RWPE2 (cell line): Measurements from ENCODE around the gene ABHD1.

ENCODE experiments used
- ATAC-seq: fragments of 200-7000 bp; cut with Tn5 transposase; 3 replicates; pipeline ENCODE4 v1.9.1; 2021; ENCODE audit warnings: low read depth
- DNase-seq: peaks from one replicate; pipeline ENCODE4 v3.0.0-alpha.2; 2020; ENCODE audit warnings: low spot score
- H3K27ac ChIP-seq: fragments of 450-650 bp; 2 replicates; pipeline ENCODE4 v1.5.1; 2017; ENCODE audit warnings: mild to moderate bottlenecking; ENCODE audit not compliant: poor library complexity, severe bottlenecking
- H3K27me3 ChIP-seq: fragments of 250-450 bp; sonication (Bioruptor Pico); 2 replicates; pipeline ENCODE4 v1.5.1; 2021; ENCODE audit warnings: mild to moderate bottlenecking, moderate library complexity; ENCODE audit not compliant: insufficient read depth, poor library complexity, severe bottlenecking
- H3K36me3 ChIP-seq: fragments of 250-450 bp; sonication (Bioruptor Pico); 2 replicates; pipeline ENCODE4 v1.5.1; 2020; ENCODE audit warnings: low read depth, mild to moderate bottlenecking, moderate library complexity
- H3K4me1 ChIP-seq: fragments of 250-450 bp; sonication (Bioruptor Pico); 2 replicates; pipeline ENCODE4 v1.5.1; 2021; ENCODE audit warnings: mild to moderate bottlenecking, moderate library complexity; ENCODE audit not compliant: insufficient read depth, poor library complexity, severe bottlenecking
- H3K4me3 ChIP-seq: fragments of 250-450 bp; sonication (Bioruptor Pico); 2 replicates; pipeline ENCODE4 v1.5.1; 2021; ENCODE audit warnings: mild to moderate bottlenecking, moderate library complexity; ENCODE audit not compliant: severe bottlenecking
- H3K9me3 ChIP-seq: fragments of 250-450 bp; sonication (Bioruptor Pico); 2 replicates; pipeline ENCODE4 v1.5.1; 2021; ENCODE audit warnings: mild to moderate bottlenecking, moderate library complexity; ENCODE audit not compliant: severe bottlenecking
- TF ChIP-seq, protein P1 (sequence below): fragments of 450-650 bp; IDR thresholded peaks from one replicate; pipeline ENCODE4 v1.5.1; 2017; ENCODE audit warnings: mild to moderate bottlenecking, moderate library complexity; ENCODE audit not compliant: poor library complexity, severe bottlenecking

The ABHD1 gene

DNA sequence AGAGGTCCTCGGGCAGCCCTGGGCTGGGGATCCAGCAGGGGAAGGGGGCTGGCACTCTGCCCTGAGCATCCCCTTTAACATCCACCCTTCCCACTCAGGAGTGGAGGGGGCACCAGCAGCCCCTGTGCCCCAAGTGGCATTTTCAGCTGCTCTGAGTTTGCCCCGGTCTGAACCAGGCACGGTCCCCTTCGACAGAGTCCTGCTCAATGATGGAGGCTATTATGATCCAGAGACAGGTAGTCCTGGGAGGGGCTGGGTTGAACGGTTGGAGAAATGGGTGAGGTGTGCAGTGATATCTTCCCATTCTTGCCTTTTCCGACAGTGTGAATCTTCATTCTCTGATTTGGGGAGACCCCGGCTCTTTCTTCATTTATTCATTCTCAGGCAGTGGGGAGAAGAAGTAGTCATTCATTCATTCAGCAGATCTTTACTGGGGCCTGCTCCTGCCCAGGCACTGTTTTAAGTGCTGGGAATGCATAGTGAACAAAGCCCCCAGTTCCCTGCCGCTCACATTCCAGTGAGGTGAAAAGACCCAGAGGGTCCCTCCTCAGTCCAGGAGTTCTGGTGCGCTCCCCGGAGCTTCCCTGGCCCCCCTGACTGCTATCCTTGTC is 38.4 kb upstream of the ABHD1 start:
- peak overlapping the region; percentile 47 for H3K27ac ChIP-seq
- peaks cover 4% of the 10 kb centered on the region for H3K4me1 ChIP-seq
- TF ChIP-seq, protein P1, sequence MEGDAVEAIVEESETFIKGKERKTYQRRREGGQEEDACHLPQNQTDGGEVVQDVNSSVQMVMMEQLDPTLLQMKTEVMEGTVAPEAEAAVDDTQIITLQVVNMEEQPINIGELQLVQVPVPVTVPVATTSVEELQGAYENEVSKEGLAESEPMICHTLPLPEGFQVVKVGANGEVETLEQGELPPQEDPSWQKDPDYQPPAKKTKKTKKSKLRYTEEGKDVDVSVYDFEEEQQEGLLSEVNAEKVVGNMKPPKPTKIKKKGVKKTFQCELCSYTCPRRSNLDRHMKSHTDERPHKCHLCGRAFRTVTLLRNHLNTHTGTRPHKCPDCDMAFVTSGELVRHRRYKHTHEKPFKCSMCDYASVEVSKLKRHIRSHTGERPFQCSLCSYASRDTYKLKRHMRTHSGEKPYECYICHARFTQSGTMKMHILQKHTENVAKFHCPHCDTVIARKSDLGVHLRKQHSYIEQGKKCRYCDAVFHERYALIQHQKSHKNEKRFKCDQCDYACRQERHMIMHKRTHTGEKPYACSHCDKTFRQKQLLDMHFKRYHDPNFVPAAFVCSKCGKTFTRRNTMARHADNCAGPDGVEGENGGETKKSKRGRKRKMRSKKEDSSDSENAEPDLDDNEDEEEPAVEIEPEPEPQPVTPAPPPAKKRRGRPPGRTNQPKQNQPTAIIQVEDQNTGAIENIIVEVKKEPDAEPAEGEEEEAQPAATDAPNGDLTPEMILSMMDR, result no peak
- no peak for ATAC-seq
- DNase-seq, result no peak
- H3K27me3 ChIP-seq, result no peaks in the 10 kb centered on the region
- no peaks in the 10 kb centered on the region for H3K9me3 ChIP-seq
- H3K4me3 ChIP-seq, result peak overlapping the region; percentile 53
- H3K36me3 ChIP-seq, result no peaks in the 10 kb centered on the region

DNA sequence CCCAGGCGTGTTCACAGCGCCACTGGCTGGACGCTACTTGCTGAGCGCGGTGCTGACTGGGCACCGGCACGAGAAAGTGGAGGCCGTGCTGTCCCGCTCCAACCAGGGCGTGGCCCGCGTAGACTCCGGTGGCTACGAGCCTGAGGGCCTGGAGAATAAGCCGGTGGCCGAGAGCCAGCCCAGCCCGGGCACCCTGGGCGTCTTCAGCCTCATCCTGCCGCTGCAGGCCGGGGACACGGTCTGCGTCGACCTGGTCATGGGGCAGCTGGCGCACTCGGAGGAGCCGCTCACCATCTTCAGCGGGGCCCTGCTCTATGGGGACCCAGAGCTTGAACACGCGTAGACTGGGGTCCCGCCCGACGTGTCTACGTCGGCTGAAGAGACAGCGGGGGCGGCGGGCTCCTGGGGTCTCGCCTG is 37.9 kb upstream of the ABHD1 start:
- Histone ChIP-seq H3K4me3 (peak overlapping the region; percentile 53), H3K36me3 (no peaks in the 10 kb centered on the region), H3K9me3 (no peaks in the 10 kb centered on the region), H3K27ac (peak overlapping the region; percentile 47), H3K4me1 (peaks cover 4% of the 10 kb centered on the region), H3K27me3 (no peaks in the 10 kb centered on the region)
- peak; percentile 24 for ATAC-seq
- no peak for DNase-seq
- TF ChIP-seq, protein P1, result no peak

DNA sequence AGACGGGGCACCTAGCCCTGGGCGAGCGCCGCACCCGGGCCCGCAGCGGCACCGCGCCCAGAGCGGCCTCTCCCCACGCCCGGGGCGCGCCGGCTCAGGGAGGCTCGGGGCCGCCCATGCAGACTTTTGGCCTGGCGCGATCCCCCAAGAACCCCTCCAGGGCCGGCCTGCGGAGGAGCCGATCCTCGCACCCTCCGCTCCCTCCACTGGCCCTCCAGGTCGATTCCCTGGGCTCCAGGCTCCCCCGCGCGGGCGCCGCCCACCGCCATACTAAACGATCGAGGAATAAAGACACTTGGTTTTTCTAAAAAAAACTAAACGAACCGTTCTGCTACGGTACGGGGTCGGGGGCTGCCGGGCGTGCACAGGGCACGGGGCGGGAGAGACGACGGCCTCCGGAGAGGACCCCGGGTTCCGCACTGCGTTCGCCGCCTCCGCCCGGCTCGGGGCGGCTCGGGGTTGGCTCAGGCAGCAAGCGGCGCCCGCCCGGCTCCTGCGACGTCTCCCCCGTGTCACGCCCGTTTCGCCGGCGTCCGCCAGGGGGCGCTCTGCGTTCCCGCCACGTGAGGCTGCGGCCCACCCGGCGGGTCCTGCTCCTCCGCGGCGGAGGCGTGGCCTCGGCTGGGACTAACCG is 37.4 kb upstream of the ABHD1 start:
- peak overlapping the region; percentile 47 for H3K27ac ChIP-seq
- H3K4me1 ChIP-seq, result peaks cover 4% of the 10 kb centered on the region
- H3K27me3 ChIP-seq, result no peaks in the 10 kb centered on the region
- H3K9me3 ChIP-seq, result no peaks in the 10 kb centered on the region
- peak overlapping the region; percentile 53 for H3K4me3 ChIP-seq
- peak; percentile 82 for ATAC-seq
- H3K36me3 ChIP-seq, result no peaks in the 10 kb centered on the region
- peak; percentile 90 for DNase-seq
- TF ChIP-seq, protein P1, result peak; percentile 96

DNA sequence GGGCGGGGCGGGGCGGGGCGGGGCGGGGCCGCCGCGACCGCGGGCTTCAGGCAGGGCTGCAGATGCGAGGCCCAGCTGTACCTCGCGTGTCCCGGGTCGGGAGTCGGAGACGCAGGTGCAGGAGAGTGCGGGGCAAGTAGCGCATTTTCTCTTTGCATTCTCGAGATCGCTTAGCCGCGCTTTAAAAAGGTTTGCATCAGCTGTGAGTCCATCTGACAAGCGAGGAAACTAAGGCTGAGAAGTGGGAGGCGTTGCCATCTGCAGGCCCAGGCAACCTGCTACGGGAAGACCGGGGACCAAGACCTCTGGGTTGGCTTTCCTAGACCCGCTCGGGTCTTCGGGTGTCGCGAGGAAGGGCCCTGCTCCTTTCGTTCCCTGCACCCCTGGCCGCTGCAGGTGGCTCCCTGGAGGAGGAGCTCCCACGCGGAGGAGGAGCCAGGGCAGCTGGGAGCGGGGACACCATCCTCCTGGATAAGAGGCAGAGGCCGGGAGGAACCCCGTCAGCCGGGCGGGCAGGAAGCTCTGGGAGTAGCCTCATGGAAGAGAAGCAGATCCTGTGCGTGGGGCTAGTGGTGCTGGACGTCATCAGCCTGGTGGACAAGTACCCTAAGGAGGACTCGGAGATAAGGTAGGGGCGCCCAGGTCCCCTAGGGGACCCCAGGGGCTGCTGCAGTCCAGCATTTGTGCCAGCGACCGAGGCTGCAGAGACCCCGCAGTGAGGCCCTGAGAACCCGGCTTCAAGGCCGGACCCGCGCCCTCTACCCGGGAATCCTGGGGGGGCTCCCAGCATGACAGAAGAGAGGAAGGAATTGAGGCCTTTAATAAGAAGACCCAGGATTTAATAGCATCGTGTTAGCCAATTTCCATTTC is 36.7 kb upstream of the ABHD1 start, which contains the start of gene KHK:
Gene KHK, plus strand, starts transcription at position 49 of the 870 bp plus-strand sequence. Its CDS starts 488 bp downstream, at position 537.
- TF ChIP-seq, protein P1, result peak; percentile 70
- Histone ChIP-seq H3K9me3 (no peaks in the 10 kb centered on the region), H3K4me1 (no peaks in the 10 kb centered on the region), H3K36me3 (no peaks in the 10 kb centered on the region), H3K27ac (peak within 1 kb of the TSS; percentile 47), H3K27me3 (no peaks in the 10 kb centered on the region), H3K4me3 (peak within 1 kb of the TSS; percentile 53)
- peak; percentile 40 for ATAC-seq
- DNase-seq, result no peak
